GM06990 (cell line): ENCODE measurements around the gene ZNF185.
"Not testable (repeated sequence)": the region's sequence is repeated elsewhere in the genome, so short reads cannot be mapped to it uniquely, and the experiment has no call there.

Experiments
- DNase-seq: peaks from one replicate; pipeline ENCODE4 v3.0.0-alpha.2; 2011; ENCODE audit not compliant: insufficient read length; ENCODE audit errors: extremely low read depth
- H3K27me3 ChIP-seq: replicated peaks from 2 replicates; pipeline ENCODE4 v1.6.0; 2011; ENCODE audit warnings: low read length; ENCODE audit not compliant: control insufficient read depth, insufficient read depth
- H3K36me3 ChIP-seq: 2 replicates; pipeline ENCODE4 v1.5.1; 2011; ENCODE audit warnings: low read length; ENCODE audit not compliant: control insufficient read depth, insufficient read depth
- H3K4me3 ChIP-seq: replicated peaks from 2 replicates; pipeline ENCODE4 v1.5.1; 2011; ENCODE audit warnings: low read depth, mild to moderate bottlenecking, control low read depth, low read length
- CTCF ChIP-seq: IDR thresholded peaks from 2 replicates; pipeline ENCODE4 v1.5.1; 2011; ENCODE audit warnings: low read length, control low read depth, mild to moderate bottlenecking, inconsistent platforms; ENCODE audit not compliant: insufficient read depth, poor library complexity, severe bottlenecking

ZNF185 gene

GRCh38 chrX:152907084-152907651 is 9.3 kb downstream of the ZNF185 start:
- no peak for TF ChIP-seq CTCF
- H3K36me3 ChIP-seq = no peaks in the 10 kb centered on the region
- DNase-seq = no peak
- no peaks in the 10 kb centered on the region; the same call in 1 of the 2 replicates for H3K27me3 ChIP-seq
- H3K4me3 ChIP-seq = no peak overlapping the region

GRCh38 chrX:152908486-152908885 is 10.6 kb downstream of the ZNF185 start:
- TF ChIP-seq CTCF = no peak
- Histone ChIP-seq H3K36me3 (no peaks in the 10 kb centered on the region), H3K27me3 (no peaks in the 10 kb centered on the region; the same call in 1 of the 2 replicates), H3K4me3 (no peak overlapping the region)
- DNase-seq = no peak

- not testable (repeated sequence) for H3K4me3 ChIP-seq, H3K27me3 ChIP-seq, H3K36me3 ChIP-seq
- peak; percentile 46 for DNase-seq
Observed at GRCh38 chrX:152910018-152910417, 12.2 kb downstream of the ZNF185 start.

- peak; percentile 37 for TF ChIP-seq CTCF
- no peak overlapping the region for H3K4me3 ChIP-seq
- no peaks in the 10 kb centered on the region for H3K27me3 ChIP-seq
- DNase-seq = no peak
- H3K36me3 ChIP-seq = no peaks in the 10 kb centered on the region
Observed at GRCh38 chrX:152912106-152912505, 14.2 kb downstream of the ZNF185 start.

GRCh38 chrX:152912641-152913040 is 14.8 kb downstream of the ZNF185 start:
- no peak for TF ChIP-seq CTCF
- Histone ChIP-seq H3K4me3 (no peak overlapping the region), H3K36me3 (no peaks in the 10 kb centered on the region), H3K27me3 (no peaks in the 10 kb centered on the region)
- no peak for DNase-seq

GRCh38 chrX:152913346-152913745 is 15.5 kb downstream of the ZNF185 start:
- Histone ChIP-seq H3K4me3 (no peak overlapping the region), H3K36me3 (no peaks in the 10 kb centered on the region), H3K27me3 (no peaks in the 10 kb centered on the region)
- TF ChIP-seq CTCF = peak; percentile 20
- no peak for DNase-seq
